Effector CD4-positive, alpha-beta T cell (primary cell): ENCODE results near the gene CLK1.
"Not testable (repeated sequence)": the region's sequence is repeated elsewhere in the genome, so short reads cannot be mapped to it uniquely, and the experiment has no call there.

Source experiments
- DNase-seq: peaks from one replicate; pipeline ENCODE4 v3.0.0-alpha.2; 2020

Gene CLK1

DNA sequence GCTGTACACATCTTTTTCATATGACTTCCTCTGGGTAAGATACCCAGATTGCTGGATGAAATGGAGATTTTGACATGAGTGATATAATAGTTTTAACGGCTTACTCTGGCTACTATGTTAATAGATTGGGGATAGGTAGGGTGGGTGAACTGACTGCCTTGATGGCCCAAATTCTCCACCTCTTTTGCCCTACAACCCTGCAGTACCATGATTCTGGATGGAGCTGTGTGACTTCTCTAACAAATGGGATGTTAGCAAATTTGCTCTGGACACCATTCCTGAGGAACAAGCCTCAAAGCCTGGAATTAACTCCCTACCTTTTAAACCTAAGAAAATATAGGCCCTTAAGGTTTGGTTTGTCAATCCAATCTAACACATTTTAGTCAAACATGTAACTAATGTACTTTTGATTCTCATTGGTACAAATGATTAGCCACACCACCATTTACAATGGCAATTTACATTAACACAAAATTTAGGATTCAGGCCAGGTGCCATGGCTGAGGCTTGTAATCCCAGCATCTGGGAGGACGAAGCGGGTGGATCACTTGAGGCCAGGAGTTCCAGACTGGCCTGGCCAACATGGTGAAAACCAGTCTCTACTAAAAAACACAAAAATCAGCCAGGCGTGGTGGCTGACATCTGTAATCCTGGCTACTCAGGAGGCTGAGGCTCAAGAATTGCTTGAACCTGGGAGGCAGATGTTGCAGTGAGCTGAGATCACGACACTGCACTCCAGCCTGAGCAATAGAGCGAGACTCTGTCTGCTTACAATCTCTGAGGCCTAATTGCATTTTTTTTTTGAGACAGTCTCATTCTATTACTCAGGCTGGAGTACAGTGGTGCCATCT lies 12.8 kb downstream of the CLK1 start:
- DNase-seq, result no peak

DNA sequence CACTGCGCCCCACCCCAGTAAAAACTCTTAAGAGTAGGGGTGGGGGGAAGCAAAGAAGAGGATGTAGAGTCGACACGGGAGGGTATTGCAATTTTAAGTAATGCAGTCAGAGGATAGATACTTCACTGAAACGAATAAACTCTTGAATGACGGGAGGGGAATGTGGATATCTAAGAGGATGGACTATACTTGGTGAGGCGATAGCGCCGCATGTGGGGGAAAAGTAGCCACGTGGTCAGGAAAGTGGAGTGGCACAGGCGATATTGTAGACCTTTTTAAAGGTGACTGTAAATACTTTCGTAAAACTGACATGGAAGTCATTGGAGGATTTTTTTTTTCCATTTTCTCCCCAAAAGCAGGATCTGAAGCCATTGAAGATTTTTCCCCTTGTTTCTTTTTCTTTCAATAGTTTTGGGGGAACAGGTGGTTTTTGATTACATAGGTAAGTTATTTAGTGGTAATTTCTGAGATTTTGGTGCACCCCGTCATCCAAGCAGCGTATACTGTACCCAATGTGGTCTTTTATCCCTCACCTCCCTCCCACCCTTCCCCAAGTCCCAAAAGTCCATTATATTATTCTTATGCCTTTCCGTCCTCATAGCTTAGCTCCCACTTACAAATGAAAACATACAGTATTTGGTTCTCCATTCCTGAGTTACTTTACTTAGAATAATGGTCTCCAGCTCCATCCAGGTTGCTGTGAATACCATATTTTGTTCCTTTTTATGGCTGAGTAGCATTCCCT lies 13.8 kb downstream of the CLK1 start:
- DNase-seq, result no peak

DNA sequence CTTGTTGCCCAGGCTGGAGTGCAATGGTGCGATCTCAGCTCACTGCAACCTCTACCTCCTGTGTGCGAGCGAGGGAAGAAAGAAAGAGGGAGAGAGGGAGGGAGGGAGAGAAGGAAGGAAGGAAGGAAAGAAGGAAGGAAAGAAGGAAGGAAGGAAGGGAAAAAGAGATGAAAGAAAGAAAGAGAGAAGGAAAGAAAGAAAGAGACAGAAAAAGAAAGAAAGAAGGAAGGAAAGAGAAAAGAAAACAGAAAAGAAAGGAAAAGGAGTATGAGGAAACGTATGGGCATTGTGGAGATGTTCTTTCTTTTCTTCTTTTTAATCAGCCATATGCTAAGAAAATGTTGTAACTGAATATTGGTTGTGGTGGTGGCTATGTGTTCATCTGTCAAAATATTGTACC lies 16.5 kb downstream of the CLK1 start:
- no peak for DNase-seq

GRCh38 chr2:200847269-200847668 lies 17.2 kb downstream of the CLK1 start:
- DNase-seq, result no peak

DNA sequence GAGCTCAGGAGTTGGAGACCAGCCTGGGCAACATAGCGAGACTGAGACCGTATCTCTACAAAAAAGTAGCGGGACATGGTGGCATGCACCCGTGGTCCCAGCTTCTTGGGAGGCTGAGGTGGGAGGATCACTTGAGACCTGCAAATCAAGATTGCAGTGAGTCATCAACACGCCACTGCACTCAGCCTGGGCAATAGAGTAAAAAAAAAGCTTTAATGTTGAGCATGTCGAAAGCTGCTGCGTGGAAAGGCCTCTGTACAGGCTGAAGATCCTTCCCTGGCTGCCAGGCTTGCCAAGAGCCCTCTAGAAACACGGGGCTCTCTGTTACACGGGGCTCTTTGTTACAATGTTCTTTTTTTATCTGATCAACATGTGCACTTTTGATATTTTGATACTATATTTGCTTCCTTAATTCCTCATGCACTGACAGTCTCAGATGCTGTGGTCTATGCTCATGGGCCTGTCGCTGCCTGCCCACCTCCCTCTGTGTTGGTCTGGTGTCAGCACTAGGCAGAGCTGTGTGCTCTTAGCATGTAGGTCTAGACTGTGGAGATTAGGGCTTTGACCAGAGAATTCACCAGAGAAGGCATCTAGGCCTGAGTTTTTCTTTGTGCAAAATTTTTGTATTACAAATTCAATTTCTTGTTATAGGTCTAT lies 18.7 kb downstream of the CLK1 start:
- DNase-seq, result no peak

DNA sequence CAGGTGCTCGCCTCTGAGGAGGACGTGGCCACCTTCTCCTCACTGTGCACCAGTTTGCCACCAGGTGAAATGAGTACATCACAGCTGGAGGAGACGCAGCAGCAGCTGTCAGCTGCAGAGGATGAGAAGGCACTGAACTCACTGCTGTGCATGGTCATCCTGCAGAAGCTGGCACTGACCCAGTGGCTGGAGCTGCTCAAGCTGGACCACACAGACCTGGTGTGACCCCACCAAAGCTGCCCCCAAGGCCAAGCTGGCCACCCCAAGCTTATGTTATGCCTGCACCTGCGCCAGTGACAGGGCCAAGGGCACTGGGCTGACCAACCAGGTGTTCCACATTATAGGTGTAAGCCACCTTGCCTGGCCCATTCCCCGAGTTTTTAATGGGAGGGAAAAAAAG lies 19.3 kb downstream of the CLK1 start:
- no peak for DNase-seq

- DNase-seq, result no peak
Observed at GRCh38 chr2:200843993-200844948, 20.2 kb downstream of the CLK1 start.

- no peak for DNase-seq
Observed at GRCh38 chr2:200839513-200839912, 24.9 kb downstream of the CLK1 start.

GRCh38 chr2:200834701-200835100 lies 29.8 kb downstream of the CLK1 start:
- DNase-seq, result no peak

DNA sequence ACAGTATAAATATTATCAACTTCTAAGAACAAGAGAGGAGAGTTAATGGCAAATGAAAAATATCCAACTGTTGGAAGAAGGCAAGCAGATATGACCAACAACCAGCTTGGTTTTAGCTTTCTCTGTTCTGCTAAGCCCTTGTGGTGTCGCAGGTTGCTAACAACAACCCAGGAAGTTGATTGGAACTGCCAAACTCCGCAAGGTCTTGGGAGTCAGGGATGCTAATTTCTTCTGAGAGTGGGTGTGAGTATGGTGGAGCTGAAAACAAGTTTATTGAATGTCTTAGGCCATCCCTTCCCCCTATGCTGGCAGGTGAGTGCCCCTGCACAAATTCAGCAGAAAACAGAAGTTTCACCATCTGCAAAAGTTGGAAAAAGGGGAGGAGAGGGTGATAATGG lies 35.2 kb downstream of the CLK1 start:
- no peak for DNase-seq

- no peak for DNase-seq
Observed at GRCh38 chr2:200828572-200829257, 35.7 kb downstream of the CLK1 start.

GRCh38 chr2:200828104-200828503 lies 36.4 kb downstream of the CLK1 start:
- no peak for DNase-seq

- DNase-seq, result no peak
Observed at GRCh38 chr2:200821686-200822245, 42.7 kb downstream of the CLK1 start.

GRCh38 chr2:200820573-200821234 lies 43.8 kb downstream of the CLK1 start:
- no peak for DNase-seq

DNA sequence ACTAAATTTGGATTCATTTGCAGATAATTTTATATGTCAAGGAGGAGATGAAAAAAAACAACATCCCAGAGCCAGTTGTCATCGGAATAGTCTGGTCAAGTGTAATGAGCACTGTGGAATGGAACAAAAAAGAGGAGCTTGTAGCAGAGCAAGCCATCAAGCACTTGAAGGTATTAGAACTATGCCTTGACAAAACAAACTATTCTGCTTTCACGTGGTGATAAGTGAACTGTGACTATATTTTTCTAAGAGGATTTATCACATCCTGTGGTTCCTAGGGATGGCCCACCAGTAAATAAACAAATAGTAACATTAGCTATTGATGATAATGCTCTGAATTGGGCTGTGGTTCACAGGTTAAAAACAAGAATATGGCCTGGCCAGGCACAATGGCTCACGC lies 45.7 kb downstream of the CLK1 start:
- not testable (repeated sequence) for DNase-seq

- no peak for DNase-seq
Observed at GRCh38 chr2:200814917-200815316, 49.5 kb downstream of the CLK1 start.

GRCh38 chr2:200814276-200814815 lies 50.1 kb downstream of the CLK1 start:
- DNase-seq, result no peak

DNA sequence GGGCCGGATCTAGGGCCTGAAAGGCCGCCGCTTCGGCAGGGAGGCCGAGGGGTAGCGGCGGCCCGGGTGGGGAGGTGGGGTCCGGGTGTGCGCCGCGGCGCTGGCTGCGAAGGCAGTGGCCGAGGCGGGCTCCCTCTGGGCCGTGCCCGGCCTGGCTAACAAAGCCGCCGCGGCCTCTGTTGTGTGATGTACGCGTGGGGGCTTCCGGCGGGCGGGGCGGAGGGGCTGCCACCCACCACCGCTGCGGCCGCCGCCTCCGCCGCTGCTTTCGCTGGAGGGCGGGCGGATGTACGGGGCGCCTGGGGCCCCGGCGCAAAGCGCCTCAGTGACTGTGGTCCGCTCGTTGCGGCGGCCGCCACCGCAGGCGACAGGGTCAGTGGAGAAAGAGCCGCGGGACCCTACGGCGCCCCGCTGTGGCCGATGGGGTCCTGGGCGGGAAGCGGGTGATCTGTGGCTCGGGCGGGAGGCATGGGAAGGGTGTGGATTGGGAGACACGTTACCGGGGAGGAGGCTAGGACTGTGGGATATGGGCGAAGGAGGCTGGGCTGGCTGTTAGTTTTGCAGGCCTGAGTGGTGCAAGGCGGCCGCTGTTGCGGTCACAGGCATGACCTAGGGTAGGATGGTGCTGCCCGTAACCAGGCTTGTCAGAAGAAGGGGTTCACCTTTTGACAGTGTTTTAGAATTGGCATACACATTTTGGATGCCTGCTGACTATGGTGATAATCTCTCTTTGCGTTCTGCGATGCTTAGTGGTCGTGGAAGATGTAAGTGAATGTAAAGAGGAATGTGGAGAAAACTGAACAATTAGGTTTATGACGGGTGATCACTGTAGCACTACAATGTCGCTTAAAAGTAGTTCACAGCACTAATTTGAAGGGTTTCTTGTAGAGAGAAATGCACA lies 52.1 kb downstream of the CLK1 start:
- DNase-seq, result peak; percentile 45

DNA sequence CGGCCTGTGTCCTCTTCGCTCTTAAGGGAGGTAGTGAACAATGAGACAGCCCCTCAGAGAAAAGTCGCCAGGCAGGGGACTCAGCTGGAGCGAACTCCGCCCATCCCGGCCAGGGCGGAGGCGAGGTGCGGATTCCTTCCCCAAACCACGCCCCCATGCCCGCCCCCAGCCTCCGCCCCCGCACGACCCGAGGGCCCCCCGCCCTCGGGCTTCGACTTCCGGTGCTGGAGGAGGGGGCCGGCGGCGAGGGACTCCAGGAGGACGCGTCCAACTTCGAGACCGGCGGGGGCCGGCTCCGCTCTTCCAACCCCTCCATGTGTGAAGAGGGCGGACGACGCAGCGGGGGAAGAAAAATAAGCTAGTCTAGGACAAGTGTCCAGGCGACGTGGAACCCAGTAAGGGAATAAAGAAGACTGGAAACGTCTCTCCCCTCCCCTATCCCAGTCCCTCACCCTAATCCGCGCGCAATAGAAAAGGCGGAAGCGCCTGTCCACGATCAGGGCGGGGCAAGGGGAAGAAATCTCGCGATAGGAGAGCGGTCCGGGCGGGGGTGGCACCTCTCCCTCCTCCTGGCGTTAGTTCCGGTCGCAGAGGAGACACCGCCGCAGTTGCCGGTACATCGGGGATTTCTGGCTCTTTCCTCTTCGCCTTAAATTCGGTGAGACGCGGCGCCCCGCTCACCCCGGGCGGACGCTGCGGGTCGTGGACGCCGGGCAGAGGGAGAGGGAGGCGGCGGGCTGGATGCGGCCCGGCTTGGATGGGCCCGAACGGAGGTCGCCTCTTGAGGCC lies 52.9 kb downstream of the CLK1 start, which contains the start of gene BZW1:
Gene BZW1 (plus strand): TSS at position 578 of the 789 bp plus-strand sequence. CDS start 1,308 bp downstream, outside the sequence.
- peak; percentile 95 for DNase-seq
